K562 (cell line): ENCODE measurements around the gene IRF3. TPM values are rescaled to one million over a fixed set of nuclear protein-coding genes. Genes with fewer than 3 reads are reported as not detected.

ENCODE experiments used
- ARID1B ChIP-seq: fragments of 450-650 bp; IDR thresholded peaks from 2 replicates; pipeline ENCODE4 v1.6.1; 2016; ENCODE audit warnings: antibody characterized with exemption, mild to moderate bottlenecking, inconsistent platforms
- CBFA2T3 ChIP-seq: fragments of 450-650 bp; IDR thresholded peaks from 2 replicates; pipeline ENCODE4 v1.6.1; 2017
- CHD1 ChIP-seq: fragments of 200-600 bp; sonication (generic); IDR thresholded peaks from one replicate; pipeline ENCODE4 v1.6.1; 2012; ENCODE audit warnings: mild to moderate bottlenecking, moderate library complexity, low read length, inconsistent platforms
- ETV5 ChIP-seq: sonication (generic); formaldehyde crosslinking; IDR thresholded peaks from 2 replicates; pipeline ENCODE4 v1.4.0; 2020; ENCODE audit warnings: low read depth, mild to moderate bottlenecking, missing genetic modification reagents
- FOXK2 ChIP-seq, 2 experiments: fragments of 450-650 bp; IDR thresholded peaks in 1 of 2; conservative IDR thresholded peaks in 1 of 2; 2 replicates each; pipeline ENCODE4 v1.6.1; 2016; ENCODE audit warnings: low read depth in 2 of 2, mild to moderate bottlenecking in 1 of 2
- HDAC2 ChIP-seq: fragments of 450-650 bp; IDR thresholded peaks from 2 replicates; pipeline ENCODE4 v1.6.1; 2016; ENCODE audit warnings: mild to moderate bottlenecking
- HLTF ChIP-seq: fragments of 450-650 bp; IDR thresholded peaks from 2 replicates; pipeline ENCODE4 v1.6.1; 2016
- MITF ChIP-seq: IDR thresholded peaks from 2 replicates; pipeline ENCODE4 v1.6.1; 2014; ENCODE audit warnings: antibody characterized with exemption
- NFIX ChIP-seq: fragments of 250-450 bp; sonication (Bioruptor Pico); IDR thresholded peaks from 2 replicates; pipeline ENCODE4 v1.4.0; 2020; ENCODE audit warnings: low read depth, mild to moderate bottlenecking, moderate library complexity
- OTX1 ChIP-seq: fragments of 450-650 bp; formaldehyde crosslinking; IDR thresholded peaks from 2 replicates; pipeline ENCODE4 v1.4.0; 2022; ENCODE audit warnings: mild to moderate bottlenecking
- RERE ChIP-seq: sonication (generic); formaldehyde crosslinking; IDR thresholded peaks from 2 replicates; pipeline ENCODE4 v1.8.0; 2023; ENCODE audit warnings: missing genetic modification reagents, mild to moderate bottlenecking, borderline replicate concordance
- RREB1 ChIP-seq: fragments of 250-450 bp; sonication (Bioruptor Pico); IDR thresholded peaks from 2 replicates; pipeline ENCODE4 v1.4.0; 2020
- TAF9B ChIP-seq: fragments of 450-650 bp; IDR thresholded peaks from 2 replicates; pipeline ENCODE4 v1.6.1; 2018; ENCODE audit warnings: mild to moderate bottlenecking; ENCODE audit not compliant: partially characterized antibody
- YY1 ChIP-seq, 3 experiments: IDR thresholded peaks; 2 replicates each; pipeline ENCODE4 v1.6.1; 2011; ENCODE audit warnings: low read length in 2 of 3, mild to moderate bottlenecking in 2 of 3, moderate library complexity in 2 of 3, borderline replicate concordance in 1 of 3, control low read depth in 1 of 3, low read depth in 1 of 3; ENCODE audit not compliant: insufficient read depth in 3 of 3, insufficient replicate concordance in 2 of 3, control insufficient read depth in 1 of 3, insufficient read length in 1 of 3; ENCODE audit errors: extremely low read depth in 1 of 3
- polyA plus RNA-seq, 8 experiments: library from polyadenylated mRNA; depleted of rRNA in 4 of 8; stranded (reverse) in 5 of 8; unstranded in 3 of 8; fragments of >200 nt; fragmentation: Nextera tagmentation in 2 of 8; fragmentation: Illumina TruSeq in 1 of 8; extraction: Ambion mirVana in 2 of 8; extraction: Trizol in 1 of 8; gene quantifications; 2 replicates each; pipeline versions ENCODE4 v1.2.1 to v1.2.3, GENCODE V29; 2011 to 2014; ENCODE audit warnings: inconsistent platforms in 1 of 8, missing spikeins in 1 of 8
- total RNA-seq, 7 experiments: library from RNA; depleted of rRNA in 6 of 7; stranded (reverse); fragments of >200 nt in 6 of 7; fragmentation: Illumina TruSeq in 2 of 7; extraction: Trizol in 2 of 7; gene quantifications; 2 replicates each; pipeline versions ENCODE4 v1.2.1 to v1.2.3, GENCODE V29; 2011 to 2021; ENCODE audit warnings: low replicate concordance in 1 of 7

IRF3 gene
- total and polyA plus RNA-seq, 9 of the 15 experiments (the other 6 are each of a cell fraction or from before 2014, with no cell fraction given), result 7.5 to 145 (median 65.4) TPM

- TF ChIP-seq RERE (CRISPR knock-in tag), result no peak
- TF ChIP-seq NFIX, result no peak
- peak; percentile 82 for TF ChIP-seq TAF9B
- peak in 1 of 2 experiments; percentile 64; a peak in 2 of 4 replicates for TF ChIP-seq FOXK2 (conservative IDR thresholded peaks at IDR 0.05 in 1 of 2, IDR thresholded peaks at IDR 0.05 in 1 of 2; ENCODE audit: low read depth in 2 of 2)
- 0 out of 2 replicates have a peak, but pooled peaks have one; percentile 11 for TF ChIP-seq CBFA2T3
- TF ChIP-seq HDAC2, result peak; percentile 93
- TF ChIP-seq RREB1 (CRISPR knock-in tag), result peak; percentile 52; the same call in 1 of the 2 replicates
- peak; percentile 79 to 95 (median 89) for TF ChIP-seq YY1 (IDR thresholded peaks at IDR 0.05; ENCODE audit: borderline replicate concordance in 1 of 3, control insufficient read depth in 1 of 3, extremely low read depth in 1 of 3, insufficient read depth in 3 of 3, insufficient read length in 1 of 3, insufficient replicate concordance in 2 of 3, low read depth in 1 of 3, low read length in 2 of 3)
- peak; percentile 82; the same call in 1 of the 2 replicates for TF ChIP-seq OTX1 (CRISPR knock-in tag)
- TF ChIP-seq ETV5 (CRISPR knock-in tag), result peak; percentile 91
- TF ChIP-seq CHD1, result peak; percentile 98
- peak; percentile 82; the same call in 1 of the 2 replicates for TF ChIP-seq HLTF
- TF ChIP-seq ARID1B, result peak; percentile 27; the same call in 1 of the 2 replicates
- no peak for TF ChIP-seq MITF
Observed at GRCh38 chr19:49677231-49677900, 11.7 kb upstream of the IRF3 start, which contains the start of gene PRMT1 (continued).
